HG02943 (cell line): ENCODE measurements around the gene ARMC2.
A peak's percentile ranks its signal among the peaks of the same experiment; 100 is the strongest.

Source experiments
- ATAC-seq: cut with Tn5 transposase; IDR thresholded peaks from one replicate; pipeline ENCODE4 v1.9.1; 2021; ENCODE audit warnings: mild to moderate bottlenecking, low read depth, moderate library complexity; ENCODE audit not compliant: unreplicated experiment

ARMC2 gene

DNA sequence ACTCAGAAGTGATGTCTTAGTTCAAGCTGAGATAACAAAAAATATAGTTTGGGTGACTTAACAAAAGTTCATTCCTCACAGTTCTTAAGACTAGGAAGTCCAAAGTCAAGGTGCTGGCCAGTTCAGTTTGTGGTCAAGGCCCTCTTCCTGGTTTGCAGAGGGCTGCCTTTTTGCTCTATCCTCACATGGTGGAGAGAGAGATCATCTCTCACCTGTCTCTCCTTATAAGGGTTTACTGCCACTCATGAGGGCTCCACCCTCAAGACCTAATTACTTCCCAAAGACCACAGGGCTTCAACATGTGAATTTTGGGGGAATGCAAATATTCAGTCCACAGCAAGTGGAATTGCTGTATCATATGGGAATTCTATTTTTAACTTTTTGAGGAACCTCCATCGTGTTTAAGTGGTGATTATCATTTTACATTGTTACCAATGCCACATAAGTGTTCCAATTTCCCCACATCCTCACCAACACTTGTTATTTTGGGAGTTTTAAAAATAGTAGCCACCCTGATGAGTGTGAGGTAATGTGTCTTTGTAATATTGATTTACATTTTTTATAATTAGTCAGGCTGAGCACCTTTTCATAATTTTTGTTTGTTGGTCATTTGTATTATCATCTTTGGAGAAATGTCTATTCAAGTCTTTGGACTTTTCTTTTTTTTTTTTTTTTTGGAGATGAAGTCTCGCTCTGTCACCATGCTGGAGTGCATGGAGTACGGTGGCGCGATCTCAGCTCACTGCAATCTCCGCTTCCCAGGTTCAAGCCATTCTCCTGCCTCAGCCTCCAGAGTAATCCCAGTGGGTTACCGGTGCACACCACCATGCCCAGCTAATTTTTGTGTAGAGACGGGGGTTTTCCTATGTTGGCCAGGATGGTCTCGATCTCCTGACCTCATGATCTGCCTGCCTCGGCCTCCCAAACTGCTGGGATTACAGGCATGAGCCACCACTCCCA lies 134.2 kb downstream of the ARMC2 start:
- no peak for ATAC-seq

DNA sequence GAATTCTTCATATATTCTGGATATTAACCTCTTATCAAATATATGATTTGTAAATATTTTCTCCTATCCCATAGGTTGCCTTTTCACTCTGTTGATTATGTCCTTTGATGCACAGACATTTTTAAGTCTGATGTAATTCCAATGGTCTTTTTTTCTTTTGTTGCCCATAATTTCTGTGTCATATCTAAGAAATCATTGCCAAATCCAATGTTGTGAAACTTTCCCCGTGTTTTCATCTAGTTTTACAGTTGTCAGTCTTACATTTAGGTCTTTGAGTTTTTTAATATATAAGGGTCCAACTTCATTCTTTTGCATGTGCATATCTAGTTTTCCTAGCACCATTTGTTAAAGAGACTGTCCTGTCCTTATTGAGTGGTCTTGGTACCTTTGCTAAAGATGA lies 134.9 kb downstream of the ARMC2 start:
- ATAC-seq = no peak

DNA sequence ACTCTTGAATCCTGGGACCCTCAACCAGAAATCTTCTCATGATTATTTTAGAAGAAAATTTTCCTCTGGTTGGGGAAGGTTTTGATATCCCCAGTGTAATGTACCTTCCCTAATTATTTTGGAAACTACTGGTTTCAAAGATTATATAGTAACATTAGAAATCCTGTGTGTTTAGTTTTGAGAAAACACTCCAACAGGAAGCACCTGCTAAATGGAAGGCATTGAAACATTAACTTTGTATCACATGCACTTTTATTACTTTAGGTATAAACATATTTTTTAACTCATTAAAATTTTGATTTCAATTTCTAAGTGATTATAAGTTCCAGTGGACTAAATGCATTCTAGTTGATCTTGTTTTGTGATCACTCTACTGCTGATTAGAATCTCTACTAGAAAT lies 137.1 kb downstream of the ARMC2 start:
- ATAC-seq = no peak

DNA sequence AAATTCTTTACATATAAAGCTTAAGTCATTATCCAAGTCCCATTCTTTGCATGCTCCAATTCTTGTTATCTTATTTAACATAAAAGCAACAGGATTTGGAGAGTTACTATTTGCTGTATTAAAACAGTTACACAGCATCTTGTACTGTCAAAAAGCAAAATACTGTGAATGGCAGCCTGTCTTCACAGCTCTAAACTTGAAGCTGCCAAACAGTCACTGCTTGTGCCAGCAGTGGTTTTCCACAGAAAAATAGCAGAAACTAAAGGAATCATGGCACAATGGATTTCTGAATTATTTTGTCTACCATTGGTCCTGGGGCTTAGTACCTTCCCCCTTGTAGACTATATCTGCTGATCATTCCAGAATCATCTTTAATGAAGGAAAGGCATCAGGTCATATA lies 138.9 kb downstream of the ARMC2 start:
- ATAC-seq = no peak

DNA sequence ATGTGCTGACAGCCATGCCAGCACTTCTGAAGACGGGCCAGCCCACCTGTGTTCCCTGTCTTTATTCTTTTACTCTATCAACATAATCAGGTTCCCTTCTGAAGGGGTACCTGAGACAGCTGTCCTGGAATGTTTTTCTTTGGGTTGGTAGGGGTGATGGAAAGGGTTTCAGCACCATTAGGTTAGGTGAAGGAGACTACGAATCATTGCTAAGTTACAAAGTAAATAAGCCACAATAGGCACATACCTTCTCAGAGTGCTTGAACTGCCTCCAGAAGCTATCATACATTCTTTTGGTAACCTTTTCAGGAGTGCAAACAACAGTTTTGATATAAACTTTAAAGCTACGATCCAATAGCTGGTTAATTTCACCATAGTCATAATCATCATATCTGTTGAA lies 140.1 kb downstream of the ARMC2 start:
- ATAC-seq = no peak

DNA sequence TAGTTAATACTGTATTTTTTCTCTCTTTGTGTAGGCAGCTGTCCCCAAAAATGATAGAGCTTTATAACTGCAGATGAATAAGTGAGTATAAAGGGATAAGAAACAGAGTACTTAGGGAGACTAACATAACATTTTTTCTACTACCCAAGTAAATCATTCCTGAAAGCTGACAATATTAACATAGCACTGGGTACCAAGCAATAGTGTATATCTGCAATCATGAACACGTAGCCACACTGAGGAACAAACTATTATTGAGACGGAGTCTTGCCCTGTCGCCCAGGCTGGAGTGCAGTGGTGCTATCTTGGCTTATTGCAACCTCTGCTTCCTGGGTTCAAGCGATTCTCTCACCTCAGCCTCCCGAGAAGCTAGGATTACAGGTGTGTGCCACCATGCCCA lies 140.5 kb downstream of the ARMC2 start:
- ATAC-seq = no peak

DNA sequence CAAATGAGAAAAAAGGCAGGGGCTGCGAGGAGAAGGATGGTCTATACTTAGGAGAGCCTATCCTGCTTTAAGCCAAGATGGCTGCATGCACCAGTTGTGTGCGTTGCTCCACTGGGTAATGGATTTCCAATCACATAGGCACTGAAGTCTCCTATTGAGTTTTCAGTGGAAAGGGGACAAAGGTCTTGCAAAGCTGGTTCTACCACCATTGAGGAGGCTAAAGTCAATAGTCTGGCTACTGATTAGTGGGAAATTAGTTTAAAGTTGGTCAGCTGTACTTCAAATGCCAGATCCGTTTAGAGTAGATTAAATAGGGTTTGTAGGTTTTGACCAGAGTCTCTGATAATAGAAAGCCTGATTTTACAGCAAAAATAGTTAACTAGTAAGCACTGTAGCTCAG lies 141.5 kb downstream of the ARMC2 start:
- ATAC-seq = no peak

DNA sequence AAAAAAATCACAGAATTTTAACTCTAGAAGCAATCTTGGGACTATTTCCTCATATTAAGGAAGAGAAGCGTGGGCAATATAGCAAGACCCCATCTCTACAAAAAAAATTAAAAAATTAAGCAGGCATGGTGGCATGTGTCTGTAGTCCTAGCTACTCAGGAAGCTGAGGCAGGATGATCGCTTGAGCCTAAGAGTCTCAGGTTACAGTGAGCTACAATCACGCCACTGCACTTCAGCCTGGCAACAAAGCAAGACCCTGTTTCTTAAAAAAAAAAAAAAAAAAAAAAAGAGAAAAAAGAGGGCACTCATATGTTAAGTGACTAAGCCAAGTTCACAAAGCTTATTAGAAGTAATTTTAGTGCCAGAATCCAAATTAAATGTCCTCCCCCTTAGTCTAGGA lies 145.7 kb downstream of the ARMC2 start:
- no peak for ATAC-seq

DNA sequence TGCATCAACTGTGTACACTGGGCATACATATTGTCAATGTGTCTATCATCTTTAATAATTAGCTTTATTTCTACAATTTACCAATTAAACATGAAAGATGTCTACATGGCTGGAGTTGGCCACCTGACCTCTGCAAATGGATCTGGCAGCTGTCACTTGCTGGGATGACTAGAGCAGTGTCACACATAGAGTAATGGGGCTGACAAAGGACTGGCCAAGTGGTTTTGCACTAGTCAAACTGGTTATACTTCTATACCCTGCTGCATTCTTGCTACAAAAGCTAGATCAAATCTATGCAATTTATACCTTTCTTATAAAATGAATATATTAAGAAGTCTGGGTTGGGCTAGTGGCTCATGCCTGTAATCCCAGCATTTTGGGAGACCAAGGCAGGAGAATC lies 147.1 kb downstream of the ARMC2 start:
- no peak for ATAC-seq

DNA sequence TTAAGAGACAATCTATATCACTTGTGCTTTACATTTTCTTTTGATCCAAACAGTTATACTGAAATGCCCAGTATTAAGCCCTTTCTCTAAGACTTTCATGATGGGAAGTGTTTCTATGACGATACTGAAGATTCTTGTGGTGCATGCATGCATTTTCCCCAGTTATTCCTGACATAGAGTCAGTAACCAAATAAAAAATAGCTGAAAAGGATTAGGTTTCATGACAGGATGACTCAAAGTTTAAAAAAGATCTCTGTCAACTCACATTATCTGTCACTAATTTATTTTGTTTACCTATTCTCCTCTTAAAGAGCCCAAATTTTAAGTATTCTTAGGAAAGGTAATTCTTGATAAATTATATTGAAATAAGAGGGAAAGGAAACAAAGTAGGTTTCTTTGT lies 148.0 kb downstream of the ARMC2 start:
- ATAC-seq = no peak

DNA sequence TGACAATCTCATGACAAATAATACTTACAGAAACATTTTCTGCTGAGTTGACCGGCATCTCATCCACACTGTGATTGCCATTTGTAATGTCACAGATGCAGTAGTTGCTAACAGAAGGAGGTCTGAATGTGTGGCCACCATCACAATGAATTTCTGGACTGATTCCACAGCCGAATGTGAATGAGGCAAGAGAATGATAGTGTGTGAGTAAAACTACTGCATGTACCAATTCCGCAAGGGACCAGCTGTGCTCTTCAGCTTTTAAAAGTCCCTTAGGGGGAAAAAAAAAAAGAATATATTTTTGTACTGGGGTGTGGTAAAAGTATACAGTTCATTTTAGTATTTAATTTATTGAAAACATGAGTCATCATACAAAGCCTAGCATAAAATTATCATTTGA lies 150.3 kb downstream of the ARMC2 start:
- ATAC-seq = no peak

DNA sequence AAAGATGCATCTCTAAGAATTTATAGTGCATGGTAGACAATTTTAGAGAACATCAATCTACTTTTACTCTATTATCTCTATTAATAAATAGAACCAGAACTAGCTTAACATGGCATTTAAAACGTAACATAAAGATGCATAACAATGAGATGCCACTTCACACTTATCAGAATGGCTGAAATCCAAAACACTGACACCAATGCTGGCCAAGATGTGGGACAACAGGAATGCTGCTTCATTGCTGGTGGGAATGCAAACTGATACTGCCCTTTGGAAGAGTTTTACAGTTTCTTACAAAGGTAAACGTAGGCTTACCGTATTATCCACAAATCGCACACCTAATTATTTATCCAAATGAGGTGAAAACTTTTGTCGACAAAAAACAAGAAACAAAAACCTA lies 151.2 kb downstream of the ARMC2 start:
- ATAC-seq = no peak

DNA sequence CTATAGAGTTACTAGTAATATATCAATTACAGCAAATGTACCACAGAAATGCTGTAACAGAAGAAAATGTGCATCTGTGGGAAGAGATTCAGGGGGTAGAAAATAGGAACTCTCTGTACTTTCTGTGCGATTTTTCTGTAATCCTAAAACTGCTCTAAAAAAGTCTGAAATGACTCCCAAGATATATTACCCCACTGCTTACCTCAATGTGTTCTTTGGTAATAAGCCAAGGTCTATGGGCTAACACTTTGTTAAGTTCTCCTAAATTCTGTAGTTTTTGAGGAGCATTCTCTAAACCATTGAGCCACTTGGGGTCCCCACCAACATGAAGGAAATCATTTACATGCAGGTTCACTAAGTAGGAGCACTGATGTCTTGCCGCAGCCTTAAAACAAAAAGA lies 152.1 kb downstream of the ARMC2 start:
- no peak for ATAC-seq

DNA sequence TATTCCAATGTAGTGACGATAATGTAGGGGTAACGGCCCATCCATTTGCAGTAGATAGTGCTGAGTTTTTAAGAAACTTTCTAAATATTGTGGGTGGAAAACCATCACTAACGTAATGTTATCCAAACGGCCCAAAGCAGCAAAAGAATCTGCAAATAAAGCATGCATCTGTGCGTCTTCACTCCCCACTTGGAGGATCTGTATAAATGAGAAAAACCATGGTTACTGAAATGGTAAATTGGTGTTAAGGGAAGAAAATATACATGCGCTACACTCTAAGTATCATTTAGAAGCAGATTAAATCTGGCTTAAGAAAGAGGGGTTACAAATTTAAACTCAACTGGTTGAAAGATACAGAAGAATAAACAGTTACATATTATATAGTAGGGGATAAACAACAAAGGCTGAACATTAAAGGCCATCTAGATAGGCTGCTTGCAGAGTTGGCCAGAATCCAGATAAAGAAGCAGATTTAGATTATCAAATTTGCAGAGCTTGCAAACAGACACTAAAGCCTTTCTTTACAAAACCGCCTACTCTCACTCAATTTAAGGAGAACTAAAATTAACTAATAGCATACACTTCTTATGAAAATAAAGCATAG lies 153.2 kb downstream of the ARMC2 start:
- ATAC-seq = no peak

DNA sequence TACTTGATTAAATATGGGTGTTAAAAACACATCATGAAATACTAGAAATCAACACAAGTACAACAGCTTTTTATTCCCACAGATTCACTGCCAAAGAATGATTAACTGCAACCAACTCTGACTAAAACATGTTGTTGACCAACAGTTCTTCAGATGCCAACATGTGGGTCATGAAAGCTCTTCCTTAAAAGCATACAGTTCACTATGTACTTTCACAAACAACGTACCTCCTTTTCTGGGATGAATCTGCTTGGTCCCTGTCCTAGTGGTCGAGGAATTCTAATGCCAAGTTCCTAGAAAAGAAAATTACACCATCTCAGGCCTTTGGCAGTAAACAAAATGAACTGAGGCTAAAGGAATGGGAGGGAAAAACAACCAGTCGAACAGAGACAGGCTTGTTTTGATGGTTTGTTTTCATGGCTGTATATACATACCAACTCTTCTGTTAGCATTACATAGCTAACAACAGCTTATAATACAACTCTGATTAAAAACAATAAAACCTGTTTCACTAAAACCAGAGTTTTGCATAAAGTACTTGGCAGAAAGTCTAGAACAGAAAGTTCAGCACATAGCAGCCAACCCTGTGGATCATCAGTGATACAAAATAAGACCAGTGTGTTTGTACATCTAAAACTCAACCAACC lies 154.0 kb downstream of the ARMC2 start:
- ATAC-seq = no peak

DNA sequence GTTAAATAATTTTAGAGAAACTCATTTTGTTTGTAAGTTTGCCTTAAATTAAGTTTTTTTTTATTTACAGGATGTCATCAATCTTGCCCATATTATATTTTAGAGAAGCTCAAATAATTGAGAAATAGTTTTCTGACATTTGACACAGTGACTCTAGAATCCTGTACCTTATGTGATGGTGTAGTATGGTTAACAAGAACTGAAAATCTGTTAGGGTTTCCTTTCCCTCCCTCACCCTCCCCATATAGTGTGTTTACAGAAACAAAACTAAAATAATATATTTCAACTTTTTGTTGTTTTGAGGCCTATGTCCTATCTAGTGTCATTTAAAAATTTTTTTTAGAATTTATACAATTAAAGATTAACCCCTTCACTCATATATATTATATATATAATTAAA lies 154.7 kb downstream of the ARMC2 start:
- ATAC-seq = no peak

DNA sequence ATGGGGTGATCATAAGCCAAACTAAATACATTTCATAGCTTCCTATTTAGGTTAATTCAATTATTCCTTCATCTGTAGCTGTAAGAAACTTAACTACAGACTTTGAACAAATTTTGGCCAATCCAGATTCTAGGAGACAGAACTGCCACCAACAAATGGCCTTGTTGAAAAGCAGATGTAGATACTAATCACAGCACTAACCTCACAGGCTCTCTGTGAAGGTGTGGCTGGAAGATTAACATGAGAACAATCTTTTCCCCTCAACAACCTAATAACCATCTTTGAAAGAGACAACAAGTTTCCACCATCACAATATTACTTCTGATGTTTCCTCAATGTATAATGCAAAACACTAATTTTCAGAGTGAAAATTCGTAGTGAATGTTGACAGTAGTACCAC lies 158.6 kb downstream of the ARMC2 start:
- ATAC-seq = no peak

DNA sequence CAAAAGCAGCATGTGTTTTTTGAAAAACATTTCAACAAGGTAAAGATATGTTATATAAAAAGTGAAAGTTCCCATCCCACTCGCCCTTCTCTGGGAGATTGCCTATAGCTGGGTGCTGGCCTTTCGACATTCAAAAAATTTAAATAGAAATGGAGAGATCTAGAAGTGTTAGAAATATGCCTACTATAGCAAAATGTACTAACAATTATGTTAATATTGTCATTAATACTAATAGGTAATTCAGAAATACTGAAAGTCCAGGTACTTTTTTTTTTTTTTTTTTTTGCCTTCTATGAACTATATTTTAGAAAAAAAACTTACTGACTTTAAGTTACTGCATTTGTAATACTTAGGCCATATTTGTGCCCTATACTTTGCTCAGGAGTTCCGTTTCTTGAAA lies 159.3 kb downstream of the ARMC2 start:
- no peak for ATAC-seq

DNA sequence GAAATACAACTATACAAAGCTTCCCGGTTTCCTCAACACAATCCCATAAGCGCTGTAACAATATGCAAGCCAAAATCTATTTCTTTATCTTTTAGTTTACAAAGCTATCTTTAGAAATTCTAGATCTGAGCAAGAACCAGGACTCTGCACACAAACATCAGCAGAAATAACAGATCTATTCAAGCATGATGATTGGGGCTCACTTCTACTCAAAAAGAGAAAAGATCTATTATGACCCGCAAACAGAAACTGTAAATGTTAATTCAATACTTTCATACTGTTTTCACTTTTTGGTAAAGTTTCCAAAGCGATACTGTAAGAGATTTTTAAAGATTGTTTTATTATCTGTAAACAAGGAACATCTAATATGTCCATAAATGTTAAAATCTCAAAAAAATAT lies 159.8 kb downstream of the ARMC2 start:
- ATAC-seq = no peak

DNA sequence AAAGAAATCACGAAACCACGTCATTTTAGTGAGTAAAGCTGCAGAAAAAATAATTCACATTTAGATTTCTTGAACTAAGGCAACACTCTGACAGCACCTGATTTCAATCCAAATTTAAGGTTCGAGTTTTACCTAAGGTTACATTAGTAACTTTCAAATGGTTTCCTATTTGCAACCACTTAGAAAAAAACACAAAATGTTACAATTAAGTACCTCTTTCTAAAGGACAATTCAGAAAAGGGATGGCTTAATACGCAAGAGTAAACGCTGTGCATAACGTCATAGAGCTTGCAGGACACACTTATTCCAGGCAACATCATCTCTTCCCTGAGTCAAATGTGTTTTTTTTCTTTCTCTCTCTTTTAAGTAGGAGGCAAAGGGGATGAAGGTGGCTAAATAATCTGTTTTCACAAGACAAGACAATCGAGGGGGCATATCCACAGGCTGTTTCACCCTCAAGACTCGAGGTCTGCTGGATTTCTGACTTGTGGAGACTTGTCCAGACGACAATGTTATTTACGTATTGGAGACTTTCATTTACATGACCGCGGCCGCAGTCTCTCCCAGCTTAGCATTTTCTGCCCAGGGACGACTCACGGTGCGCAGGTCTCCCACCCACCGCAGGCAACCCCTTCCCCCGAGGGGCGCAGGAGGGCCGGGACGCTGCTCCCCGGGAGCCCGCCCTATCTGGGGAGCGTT lies 160.5 kb downstream of the ARMC2 start:
- peak; percentile 16 for ATAC-seq
